HFF-Myc (cell line): ENCODE results near the gene SRGAP1.

Experiments
- DNase-seq: peaks from one replicate; pipeline ENCODE4 v3.0.0-alpha.2; 2011; ENCODE audit warnings: low read depth; ENCODE audit errors: extremely low read depth
- H3K4me3 ChIP-seq: replicated peaks from 2 replicates; pipeline ENCODE4 v1.5.1; 2011; ENCODE audit warnings: low read depth, mild to moderate bottlenecking, control low read depth, low read length
- TF ChIP-seq, protein P1 (sequence below): IDR thresholded peaks from 2 replicates; pipeline ENCODE4 v1.5.1; 2012; ENCODE audit warnings: mild to moderate bottlenecking, low read depth, low read length, control low read depth; ENCODE audit errors: missing control alignments

The SRGAP1 gene

DNA sequence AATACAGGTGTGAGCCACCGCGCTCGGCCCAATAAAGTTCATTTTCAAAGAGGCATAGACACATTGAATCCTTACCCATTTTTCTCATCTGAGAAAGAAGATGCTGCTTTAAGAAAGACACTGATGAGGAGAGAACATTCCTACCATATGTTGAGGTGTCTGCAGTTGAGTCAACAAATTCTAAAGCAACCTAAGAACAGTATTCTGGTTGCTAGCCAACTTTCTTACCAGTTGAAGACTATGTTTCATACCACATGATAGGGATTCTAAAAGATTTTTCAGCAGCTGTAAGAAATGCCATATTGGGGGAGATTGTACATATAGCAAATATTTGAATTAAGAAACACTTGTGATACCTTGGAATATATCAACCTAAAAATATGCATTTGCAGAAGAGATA lies 160.1 kb downstream of the SRGAP1 start:
- TF ChIP-seq, protein P1, sequence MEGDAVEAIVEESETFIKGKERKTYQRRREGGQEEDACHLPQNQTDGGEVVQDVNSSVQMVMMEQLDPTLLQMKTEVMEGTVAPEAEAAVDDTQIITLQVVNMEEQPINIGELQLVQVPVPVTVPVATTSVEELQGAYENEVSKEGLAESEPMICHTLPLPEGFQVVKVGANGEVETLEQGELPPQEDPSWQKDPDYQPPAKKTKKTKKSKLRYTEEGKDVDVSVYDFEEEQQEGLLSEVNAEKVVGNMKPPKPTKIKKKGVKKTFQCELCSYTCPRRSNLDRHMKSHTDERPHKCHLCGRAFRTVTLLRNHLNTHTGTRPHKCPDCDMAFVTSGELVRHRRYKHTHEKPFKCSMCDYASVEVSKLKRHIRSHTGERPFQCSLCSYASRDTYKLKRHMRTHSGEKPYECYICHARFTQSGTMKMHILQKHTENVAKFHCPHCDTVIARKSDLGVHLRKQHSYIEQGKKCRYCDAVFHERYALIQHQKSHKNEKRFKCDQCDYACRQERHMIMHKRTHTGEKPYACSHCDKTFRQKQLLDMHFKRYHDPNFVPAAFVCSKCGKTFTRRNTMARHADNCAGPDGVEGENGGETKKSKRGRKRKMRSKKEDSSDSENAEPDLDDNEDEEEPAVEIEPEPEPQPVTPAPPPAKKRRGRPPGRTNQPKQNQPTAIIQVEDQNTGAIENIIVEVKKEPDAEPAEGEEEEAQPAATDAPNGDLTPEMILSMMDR, result no peak
- no peak overlapping the region for H3K4me3 ChIP-seq
- DNase-seq, result no peak

DNA sequence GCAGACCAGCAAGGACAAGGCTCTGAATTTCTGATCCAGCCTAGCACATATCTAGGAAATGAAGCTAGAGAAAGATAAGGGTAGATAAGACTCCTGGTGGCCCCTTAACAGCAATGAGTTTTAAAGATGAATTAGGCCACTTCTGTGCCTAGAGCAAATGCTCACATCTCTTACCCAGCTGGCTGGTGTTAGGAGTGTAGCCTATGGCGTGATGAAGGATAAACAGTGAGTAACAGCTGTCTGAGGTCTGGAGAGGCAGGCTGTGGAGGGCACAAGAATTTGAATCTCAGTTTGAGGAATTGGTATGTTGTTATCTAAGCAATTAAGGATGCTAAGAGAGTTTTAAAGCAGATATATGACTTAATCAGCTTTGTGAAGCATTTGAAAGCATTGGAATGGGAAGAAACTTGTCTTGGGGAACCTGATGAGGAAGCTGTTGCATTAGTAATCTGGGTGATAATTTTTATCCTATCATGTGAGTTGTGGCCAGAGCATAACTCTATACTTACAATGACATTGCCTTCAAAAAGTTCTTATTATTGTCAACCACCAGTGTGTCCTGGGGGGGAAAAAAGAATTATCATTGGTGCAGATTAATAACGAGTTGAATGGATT lies 161.8 kb downstream of the SRGAP1 start:
- H3K4me3 ChIP-seq, result no peak overlapping the region
- no peak for DNase-seq
- TF ChIP-seq, protein P1, result no peak

DNA sequence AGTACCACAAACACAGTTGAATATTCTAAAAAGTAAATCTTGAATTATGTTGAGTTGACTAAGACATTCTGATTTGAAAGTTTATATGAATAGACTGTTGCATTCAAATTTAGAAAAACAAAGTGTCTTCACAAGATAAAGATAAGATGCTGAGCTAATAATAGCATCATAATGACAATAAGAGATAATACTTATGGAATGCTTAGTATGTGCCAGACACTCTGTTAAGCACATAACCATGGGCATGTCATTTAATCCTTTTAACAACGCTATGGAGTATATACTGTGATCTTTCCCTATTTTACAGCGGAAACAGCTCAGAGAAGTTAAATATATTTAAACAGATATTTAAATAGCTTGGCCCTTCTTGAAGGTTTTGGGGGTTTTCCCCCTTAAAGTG lies 163.4 kb downstream of the SRGAP1 start:
- no peak overlapping the region for H3K4me3 ChIP-seq
- TF ChIP-seq, protein P1, result no peak
- no peak for DNase-seq

DNA sequence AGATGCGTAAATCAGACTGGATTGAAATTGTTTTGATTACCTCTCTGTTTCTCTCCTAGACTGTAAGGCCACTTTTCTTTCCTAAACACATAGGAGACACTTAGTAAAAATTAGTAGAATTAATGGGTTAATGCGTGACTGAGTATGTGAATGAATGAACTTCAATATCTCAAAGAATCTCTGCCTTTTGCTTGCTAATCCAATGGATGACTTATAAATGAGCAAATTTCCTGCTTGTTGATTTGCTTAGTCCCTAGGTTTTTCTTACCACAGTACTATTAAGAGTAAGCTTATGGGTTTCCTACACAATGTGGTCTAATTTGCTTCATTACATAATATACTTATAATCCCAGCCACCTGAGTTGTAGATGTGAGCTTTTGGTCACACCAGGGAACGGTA lies 164.1 kb downstream of the SRGAP1 start:
- H3K4me3 ChIP-seq, result no peak overlapping the region
- no peak for DNase-seq
- TF ChIP-seq, protein P1, result no peak

DNA sequence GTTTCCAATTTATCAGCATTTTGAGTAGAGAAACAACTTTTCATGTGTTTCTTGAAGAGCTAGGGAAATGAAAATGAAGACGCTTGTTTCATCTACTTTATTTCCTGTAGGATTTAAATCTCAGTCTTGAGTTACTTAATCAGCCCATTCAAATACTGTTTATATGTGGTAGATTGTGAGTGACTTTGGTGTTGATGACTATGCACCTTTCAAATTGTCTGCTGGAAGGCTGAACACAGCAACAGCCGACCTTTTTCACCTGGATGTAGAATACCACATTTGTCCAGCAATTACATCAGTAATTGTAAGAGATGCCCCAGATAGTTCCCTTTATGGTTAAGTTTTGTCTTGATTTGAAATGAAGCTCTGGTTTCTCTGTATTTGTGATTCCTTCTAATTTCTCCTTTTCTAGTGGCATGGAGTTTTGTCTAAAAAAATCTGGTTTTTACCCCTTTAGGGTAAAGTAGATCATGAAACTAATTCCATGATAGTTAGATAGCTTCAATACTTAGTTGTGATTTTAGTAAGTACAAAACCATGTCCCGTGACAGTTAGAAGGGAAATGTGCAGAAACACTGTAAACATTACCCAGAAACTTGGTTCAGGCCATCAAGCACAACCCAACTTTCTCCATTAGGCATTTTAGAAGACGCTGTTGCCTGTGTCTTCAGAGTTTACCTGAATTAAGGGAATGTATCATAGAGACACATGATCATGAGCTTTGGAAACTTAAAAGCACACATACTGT lies 165.0 kb downstream of the SRGAP1 start:
- no peak for DNase-seq
- H3K4me3 ChIP-seq, result no peak overlapping the region
- TF ChIP-seq, protein P1, result no peak

DNA sequence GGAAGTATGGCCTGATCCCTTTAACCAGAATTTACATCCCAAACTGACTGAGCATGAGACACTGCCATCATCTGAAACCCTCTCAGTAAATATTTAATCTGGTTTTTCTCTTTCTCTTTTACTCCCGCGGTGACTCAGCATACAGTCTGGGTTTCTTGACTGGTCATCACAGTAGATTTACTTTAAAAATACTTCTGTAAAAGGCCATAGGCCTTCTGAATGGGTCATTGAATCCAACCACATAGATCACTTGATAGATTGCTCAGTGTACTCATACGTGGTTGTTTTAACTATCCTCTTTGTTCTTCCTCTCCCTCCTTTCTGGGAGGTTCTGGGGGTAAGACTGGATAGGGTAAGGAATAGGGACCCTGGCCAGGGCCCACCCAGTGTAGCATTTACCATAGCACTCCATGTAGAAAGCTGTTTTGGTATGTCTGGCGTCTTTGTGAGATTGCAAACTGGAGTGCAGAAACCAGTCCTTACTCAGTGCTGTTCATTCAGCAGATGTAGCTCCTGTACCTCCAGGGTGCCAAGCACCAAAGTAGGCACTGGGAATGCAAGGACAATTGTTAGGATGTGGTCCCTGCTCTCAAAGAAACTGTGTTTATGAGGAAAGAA lies 165.7 kb downstream of the SRGAP1 start:
- TF ChIP-seq, protein P1, result no peak
- H3K4me3 ChIP-seq, result no peak overlapping the region
- no peak for DNase-seq
